NK-92 treated with Interleukin-12 subunit alpha and Interleukin-12 subunit beta, amount 100 ng/mL, for 24 hours (cell line): ENCODE data around the gene BTN3A1.
A peak's percentile ranks its signal among the peaks of the same experiment; 100 is the strongest.
"Not testable (repeated sequence)": the region's sequence is repeated elsewhere in the genome, so short reads cannot be mapped to it uniquely, and the experiment has no call there.

Experiments used
- DNase-seq: peaks from one replicate; lab custom pipeline; 2025; lab: John Stamatoyannopoulos, UW

BTN3A1 gene

GRCh38 chr6:26415036-26415614 is 13.1 kb downstream of the BTN3A1 start:
- DNase-seq = no peak

GRCh38 chr6:26415791-26416190 is 13.7 kb downstream of the BTN3A1 start:
- DNase-seq = no peak

DNA sequence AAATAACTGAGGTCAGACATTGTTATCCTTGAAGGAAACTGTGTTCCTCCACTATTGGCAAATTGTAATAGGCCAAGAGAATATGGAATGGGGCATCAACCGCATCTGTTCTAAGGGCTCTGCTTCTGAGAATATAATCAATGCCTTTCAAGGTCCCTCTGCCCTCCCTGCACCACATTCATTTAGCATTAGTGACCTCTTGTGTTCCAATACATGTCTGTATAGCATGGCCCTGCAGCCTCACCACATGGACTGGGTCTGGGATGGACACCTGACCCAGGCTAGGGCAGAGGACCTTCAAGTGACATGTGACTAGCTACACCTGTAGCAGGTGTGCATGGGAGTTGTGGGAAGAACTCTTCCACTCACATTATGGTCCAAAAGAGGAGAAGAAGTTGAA is 14.2 kb downstream of the BTN3A1 start:
- no peak for DNase-seq

- not testable (repeated sequence) for DNase-seq
These were observed 16.0 kb downstream of the BTN3A1 start for GRCh38 chr6:26418077-26418476.

GRCh38 chr6:26418795-26419194 is 16.7 kb downstream of the BTN3A1 start:
- DNase-seq = not testable (repeated sequence)

DNA sequence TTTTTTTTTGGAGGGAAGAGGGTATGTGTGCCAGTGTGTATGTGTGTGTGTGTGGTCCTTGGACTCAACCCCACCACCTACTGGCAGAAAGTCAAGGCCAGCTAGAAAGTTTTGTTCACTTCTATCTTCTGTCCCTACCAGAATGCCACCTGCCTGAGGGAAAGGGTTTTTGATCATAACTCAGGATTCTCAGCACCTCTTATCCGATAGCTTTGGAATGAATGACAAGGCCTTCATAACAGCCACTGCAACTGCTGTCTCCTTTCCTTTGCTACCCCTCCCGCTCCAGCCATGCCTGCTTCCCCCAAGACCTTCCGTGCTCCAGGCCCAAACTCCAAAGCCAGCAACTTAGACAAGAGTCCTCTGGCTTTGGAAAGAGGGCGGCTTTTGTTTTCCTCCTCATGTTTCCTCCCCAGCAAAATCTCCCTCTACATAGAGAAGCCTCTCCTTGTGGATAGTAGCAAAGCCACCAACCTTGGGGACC is 18.7 kb downstream of the BTN3A1 start:
- no peak for DNase-seq

DNA sequence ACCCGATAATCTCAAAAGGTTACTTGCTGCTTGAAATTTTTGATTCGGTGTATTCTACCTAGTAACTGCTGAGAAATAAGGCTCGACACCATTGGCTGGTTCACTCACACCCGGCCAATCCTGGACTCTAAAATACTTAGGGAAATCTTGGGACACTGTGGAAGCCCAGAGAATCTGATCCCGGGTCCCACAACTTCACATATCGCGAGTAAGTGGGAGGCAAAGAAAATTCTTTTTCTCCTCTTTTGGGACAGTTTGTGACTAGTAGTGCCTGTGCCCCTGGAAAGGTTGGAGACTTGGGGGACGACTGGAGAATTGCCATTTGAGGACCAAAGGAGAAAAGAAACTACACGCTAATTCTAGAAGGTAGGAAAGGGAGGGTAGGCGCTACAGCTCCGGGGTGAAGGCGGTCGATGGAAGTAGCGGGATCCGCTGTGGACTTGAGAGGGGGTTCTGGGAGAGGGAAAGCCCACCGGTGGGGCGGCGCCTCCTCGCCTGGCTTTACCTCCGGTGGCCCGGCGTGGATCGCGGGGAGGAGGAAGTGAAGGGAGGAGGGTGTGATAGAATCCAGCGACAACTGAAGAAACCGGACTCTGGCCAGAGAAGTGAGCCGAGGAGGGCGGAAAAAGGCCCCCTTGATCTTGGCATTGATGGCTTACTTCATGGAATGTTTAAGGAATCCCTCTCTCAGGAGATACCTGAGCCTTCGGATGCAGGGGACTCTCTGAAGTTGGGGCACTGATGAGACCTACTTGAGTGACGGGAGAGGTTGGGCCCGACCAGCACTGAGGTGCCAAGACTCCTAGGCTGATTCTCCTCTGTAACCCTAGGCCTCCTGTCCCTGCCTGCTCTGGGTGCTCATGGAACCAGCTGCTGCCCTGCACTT is 19.4 kb downstream of the BTN3A1 start:
- peak; percentile 20 for DNase-seq

DNA sequence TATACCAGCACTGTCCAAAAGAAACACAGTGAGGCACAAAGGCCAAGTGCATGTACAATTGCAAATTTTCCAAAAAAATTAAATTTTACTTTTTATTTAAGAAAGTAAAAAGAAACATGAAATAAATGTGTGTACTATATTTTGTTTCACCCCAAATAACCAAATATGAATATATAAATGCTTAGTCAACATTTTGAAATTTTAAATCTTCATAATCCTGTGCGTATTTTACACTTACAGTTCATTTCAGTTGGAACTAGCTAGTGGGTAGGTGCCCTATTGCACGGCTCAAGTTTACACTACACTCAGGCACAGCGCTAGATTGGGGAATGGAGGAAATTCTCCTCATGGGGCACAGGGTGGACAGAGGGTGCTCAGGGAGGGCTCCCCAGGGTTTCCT is 20.3 kb downstream of the BTN3A1 start:
- no peak for DNase-seq

- no peak for DNase-seq
These were observed 24.8 kb downstream of the BTN3A1 start for GRCh38 chr6:26426691-26427450.

DNA sequence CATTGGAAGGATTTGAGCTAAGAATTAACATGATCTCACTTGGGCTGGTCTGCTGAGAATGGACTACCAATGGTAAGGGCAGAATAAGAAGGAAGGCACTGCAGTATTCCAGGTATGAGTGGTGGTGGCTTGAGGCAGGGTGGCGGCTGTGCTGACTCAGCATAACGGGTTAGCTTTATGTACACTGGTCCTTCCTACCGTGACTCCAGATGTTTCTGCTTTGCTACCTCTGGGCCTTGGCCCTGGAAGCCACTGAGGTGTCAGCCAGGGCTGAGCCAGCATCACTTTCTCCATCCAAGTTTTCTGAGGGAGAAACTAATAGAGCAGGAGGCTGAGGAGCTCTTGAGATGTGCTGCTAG is 25.4 kb downstream of the BTN3A1 start:
- no peak for DNase-seq

GRCh38 chr6:26428206-26428605 is 26.1 kb downstream of the BTN3A1 start:
- no peak for DNase-seq

DNA sequence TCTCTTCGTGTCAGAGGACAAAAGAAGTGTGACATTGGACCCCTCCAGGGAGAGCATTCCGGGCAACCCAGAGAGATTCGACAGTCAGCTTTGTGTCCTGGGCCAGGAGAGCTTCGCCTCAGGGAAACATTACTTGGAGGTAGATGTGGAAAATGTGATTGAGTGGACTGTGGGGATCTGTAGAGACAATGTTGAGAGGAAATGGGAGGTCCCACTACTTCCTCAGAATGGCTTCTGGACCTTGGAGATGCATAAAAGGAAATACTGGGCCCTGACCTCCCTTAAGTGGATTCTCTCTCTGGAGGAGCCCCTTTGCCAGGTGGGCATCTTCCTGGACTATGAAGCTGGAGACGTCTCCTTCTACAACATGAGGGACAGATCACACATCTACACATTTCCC is 28.7 kb downstream of the BTN3A1 start:
- DNase-seq = no peak

GRCh38 chr6:26431258-26432172 is 29.4 kb downstream of the BTN3A1 start:
- DNase-seq = no peak

GRCh38 chr6:26432627-26433201 is 30.6 kb downstream of the BTN3A1 start:
- no peak for DNase-seq

GRCh38 chr6:26433680-26434079 is 31.6 kb downstream of the BTN3A1 start:
- DNase-seq = not testable (repeated sequence)

DNA sequence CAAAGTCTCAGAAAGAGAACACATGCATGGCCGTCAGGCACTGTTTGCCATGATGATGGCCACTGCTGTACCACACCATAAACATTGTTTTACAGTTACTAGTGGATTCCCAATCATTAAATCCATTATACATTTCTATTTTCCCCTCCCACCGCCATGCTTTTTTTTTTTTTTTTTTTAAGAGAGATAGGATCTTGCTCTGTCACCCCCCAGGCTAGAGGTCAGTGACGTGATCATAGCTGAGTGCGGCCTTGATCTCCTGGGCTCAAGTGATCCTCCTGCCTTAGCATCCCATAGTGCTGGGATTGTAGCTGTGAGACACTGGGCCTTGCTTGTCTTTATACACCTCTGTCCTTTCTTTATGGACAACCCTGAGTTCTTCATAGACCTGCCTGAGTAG is 33.9 kb downstream of the BTN3A1 start:
- no peak for DNase-seq

DNA sequence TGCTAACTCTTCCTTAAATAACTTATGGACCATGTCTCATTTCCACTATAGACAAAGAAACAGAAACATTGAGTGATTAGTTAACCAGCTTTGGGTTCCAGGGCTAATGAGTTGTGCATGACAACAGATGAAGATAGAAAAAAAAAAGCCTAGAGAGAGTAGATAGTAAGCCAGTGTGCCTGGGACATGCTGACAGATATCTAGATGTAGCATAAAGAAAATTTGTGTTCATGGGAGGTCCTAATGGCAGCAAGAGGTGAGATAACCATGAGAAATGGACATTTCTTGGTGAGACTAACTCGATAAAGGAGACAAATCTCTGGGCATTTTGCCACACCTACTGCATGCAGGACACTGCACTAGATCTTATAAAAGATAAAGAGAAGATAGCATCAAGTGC is 35.5 kb downstream of the BTN3A1 start:
- no peak for DNase-seq

DNA sequence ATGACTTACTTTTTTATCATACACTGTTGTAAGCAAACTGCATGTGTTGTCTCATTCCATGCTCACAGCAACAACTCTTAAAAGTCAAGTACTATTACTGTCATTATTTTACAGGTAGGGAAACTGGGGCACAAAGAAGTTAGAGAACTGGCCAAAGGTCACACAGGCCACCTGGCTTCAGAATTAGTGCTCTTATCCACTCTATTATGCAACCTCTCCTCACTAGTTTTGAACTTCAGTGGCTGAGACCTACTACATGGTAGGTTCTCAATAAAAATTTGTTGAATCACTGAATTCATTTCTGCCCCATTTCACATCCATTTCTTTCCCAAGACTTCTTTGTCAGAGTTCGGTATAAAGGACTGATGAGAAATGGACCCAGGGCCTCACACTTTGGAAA is 35.9 kb downstream of the BTN3A1 start:
- DNase-seq = no peak

DNA sequence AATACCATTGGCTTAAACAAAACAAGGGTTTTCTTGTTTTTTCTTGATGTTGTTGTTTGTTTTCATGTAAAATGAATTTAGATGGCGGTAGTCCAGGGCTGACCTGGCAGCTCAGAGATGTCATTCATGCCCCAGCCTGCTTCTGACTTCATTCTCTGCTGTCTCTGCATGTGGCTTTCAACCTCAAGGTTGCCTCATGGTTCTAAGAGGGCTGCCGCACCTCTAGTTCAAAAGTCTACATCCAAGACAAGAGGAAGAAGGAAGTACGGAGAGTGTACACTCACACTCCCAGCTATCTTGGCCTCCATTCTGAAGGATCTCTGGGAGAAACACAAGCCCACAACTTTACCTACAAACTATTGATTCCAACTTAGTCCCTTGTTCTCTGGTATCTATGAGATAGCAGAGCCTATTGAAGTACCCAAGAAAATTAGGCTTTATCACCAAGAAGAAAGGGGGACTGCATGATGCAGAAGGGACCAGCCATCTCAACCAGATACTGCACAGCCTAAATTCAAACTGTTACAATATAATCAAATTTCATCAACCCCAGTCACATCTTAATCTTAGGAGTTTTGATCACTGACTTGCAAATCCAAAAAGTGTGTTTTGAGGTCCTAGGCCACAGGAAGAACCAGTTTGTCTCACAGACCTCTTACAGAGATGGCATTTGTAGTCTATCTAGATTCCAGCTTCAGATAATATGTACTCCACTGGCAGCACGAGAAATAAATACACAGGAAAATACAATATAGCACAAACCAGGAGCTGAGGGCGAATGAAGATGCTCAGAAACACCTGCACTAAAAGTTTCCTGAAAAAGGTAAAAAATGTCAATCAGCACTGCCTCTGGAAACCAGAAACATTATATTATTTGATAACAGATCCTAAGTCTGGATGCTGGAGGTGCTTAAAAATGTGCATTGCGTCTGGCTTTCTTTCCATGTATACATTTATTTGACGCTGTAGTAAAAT is 37.4 kb downstream of the BTN3A1 start:
- no peak for DNase-seq

GRCh38 chr6:26440977-26441358 is 38.9 kb downstream of the BTN3A1 start:
- no peak for DNase-seq
